ENCODE data around the gene OVAAL. TPM values are rescaled to one million over a fixed set of nuclear protein-coding genes. Genes with fewer than 3 reads are reported as not detected.
A peak's percentile ranks its signal among the peaks of the same experiment; 100 is the strongest.

The OVAAL gene
- total and polyA plus RNA-seq, 9 of the 15 experiments (the other 6 are each of a cell fraction or from before 2014, with no cell fraction given): 0.04 to 0.18 (median 0.08) TPM; not detected in 4

DNA sequence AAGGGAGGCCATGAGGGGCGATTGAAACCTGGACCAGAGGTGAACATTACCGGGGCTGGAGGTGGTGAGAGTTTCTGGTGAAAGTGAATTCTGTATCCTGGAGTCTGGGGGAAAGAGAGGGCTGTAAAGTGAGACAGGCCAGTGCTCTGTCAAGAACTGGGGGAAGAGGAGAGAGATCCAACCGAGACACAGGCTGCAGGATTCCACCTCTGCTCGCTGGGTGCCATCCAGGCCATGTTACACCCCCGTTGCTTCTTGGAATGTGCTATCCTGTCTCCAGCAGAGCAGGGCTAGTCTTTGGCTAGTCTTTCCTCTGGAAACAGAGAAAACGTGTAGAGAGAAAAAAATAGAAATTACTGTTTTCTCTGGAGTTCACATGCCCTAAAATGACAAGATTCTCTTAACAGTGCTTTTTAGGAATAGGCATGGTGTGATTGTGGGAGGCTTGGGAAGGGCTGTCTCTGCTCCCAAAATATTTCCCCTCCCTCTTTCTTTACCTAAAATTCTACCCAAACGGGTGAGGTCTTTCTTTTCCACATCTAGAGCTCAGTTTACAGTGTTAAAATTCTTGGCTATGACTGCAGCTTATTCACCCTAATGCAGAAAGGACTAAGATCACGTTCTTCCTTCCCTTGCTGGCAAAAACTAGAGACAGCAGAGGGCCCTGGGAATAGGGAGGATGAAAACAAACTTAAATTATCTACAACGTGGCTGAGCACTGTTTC lies 16.5 kb upstream of the OVAAL start:
- H3K4me1 ChIP-seq (replicated peaks in 1 of 2; ENCODE audit: control insufficient read depth in 2 of 2, insufficient read depth in 2 of 2, low read length in 2 of 2): no peaks in the 10 kb centered on the region; a peak in 1 of 5 replicates
- in situ Hi-C loops (cut with MboI) (no loop called here), intact Hi-C loops (cut with micrococcal nuclease) (no loop called here)
- H2AFZ ChIP-seq (ENCODE audit: low read depth, low read length): peak overlapping the region; percentile 82
- peak; percentile 50 for ATAC-seq
- no peak overlapping the region for H3K4me3 ChIP-seq
- no peaks in the 10 kb centered on the region for H3K9me1 ChIP-seq (ENCODE audit: control insufficient read depth, insufficient read depth, low read length)
- TF ChIP-seq, protein P1, sequence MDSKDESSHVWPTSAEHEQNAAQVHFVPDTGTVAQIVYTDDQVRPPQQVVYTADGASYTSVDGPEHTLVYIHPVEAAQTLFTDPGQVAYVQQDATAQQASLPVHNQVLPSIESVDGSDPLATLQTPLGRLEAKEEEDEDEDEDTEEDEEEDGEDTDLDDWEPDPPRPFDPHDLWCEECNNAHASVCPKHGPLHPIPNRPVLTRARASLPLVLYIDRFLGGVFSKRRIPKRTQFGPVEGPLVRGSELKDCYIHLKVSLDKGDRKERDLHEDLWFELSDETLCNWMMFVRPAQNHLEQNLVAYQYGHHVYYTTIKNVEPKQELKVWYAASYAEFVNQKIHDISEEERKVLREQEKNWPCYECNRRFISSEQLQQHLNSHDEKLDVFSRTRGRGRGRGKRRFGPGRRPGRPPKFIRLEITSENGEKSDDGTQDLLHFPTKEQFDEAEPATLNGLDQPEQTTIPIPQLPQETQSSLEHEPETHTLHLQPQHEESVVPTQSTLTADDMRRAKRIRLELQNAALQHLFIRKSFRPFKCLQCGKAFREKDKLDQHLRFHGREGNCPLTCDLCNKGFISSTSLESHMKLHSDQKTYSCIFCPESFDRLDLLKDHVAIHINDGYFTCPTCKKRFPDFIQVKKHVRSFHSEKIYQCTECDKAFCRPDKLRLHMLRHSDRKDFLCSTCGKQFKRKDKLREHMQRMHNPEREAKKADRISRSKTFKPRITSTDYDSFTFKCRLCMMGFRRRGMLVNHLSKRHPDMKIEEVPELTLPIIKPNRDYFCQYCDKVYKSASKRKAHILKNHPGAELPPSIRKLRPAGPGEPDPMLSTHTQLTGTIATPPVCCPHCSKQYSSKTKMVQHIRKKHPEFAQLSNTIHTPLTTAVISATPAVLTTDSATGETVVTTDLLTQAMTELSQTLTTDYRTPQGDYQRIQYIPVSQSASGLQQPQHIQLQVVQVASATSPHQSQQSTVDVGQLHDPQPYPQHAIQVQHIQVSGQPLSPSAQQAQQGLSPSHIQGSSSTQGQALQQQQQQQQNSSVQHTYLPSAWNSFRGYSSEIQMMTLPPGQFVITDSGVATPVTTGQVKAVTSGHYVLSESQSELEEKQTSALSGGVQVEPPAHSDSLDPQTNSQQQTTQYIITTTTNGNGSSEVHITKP (IDR thresholded peaks at IDR 0.05; ENCODE audit: partially characterized antibody): peak; percentile 65
- peak; percentile 68 for TF ChIP-seq TBP (optimal IDR thresholded peaks at IDR 0.05; ENCODE audit: low read depth, low read length)
- TF ChIP-seq, protein P2, sequence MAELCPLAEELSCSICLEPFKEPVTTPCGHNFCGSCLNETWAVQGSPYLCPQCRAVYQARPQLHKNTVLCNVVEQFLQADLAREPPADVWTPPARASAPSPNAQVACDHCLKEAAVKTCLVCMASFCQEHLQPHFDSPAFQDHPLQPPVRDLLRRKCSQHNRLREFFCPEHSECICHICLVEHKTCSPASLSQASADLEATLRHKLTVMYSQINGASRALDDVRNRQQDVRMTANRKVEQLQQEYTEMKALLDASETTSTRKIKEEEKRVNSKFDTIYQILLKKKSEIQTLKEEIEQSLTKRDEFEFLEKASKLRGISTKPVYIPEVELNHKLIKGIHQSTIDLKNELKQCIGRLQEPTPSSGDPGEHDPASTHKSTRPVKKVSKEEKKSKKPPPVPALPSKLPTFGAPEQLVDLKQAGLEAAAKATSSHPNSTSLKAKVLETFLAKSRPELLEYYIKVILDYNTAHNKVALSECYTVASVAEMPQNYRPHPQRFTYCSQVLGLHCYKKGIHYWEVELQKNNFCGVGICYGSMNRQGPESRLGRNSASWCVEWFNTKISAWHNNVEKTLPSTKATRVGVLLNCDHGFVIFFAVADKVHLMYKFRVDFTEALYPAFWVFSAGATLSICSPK (IDR thresholded peaks at IDR 0.05; ENCODE audit: borderline replicate concordance): no peak
- no peak overlapping the region for H3K4me2 ChIP-seq (ENCODE audit: insufficient read depth, low read length)
- no peaks in the 10 kb centered on the region for H4K20me1 ChIP-seq (replicated peaks; ENCODE audit: control insufficient read depth, insufficient read depth, low read length)
- no peaks in the 10 kb centered on the region for H3K36me3 ChIP-seq (ENCODE audit: control insufficient read depth, insufficient read depth, low read length)
- no peaks in the 10 kb centered on the region for H3K27me3 ChIP-seq (ENCODE audit: control insufficient read depth in 2 of 2, insufficient read depth in 2 of 2, low read length in 2 of 2)
- no peaks in the 10 kb centered on the region for H3K79me2 ChIP-seq (ENCODE audit: control insufficient read depth, insufficient read depth, low read length)
- no peaks in the 10 kb centered on the region for H3K9me3 ChIP-seq (replicated peaks; ENCODE audit: control insufficient read depth, insufficient read depth, low read depth, low read length)
- H3K27ac ChIP-seq (ENCODE audit: extremely low read depth, low read depth, low read length): no peak overlapping the region
- ChIA-PET POLR2A (interaction anchor here (0.5 kb wide), 1 partner anchor 225 kb away, joined by 3 read pairs; no protein-coding TSS in a partner anchor), CTCF (ENCODE audit: low intra/inter-chr PET ratio) (no interaction called here)
- FAIRE-seq: peak; percentile 32
- WGBS (ENCODE audit: insufficient coverage, low coverage, missing lambda C conversion rate): 46% methylated on average over 9 of the region's 9 CpGs
- H3K9ac ChIP-seq (ENCODE audit: insufficient read depth in 1 of 2, low read depth in 2 of 2, low read length in 2 of 2): peak overlapping the region in 1 of 2 experiments; percentile 47; a peak in 1 of 4 replicates
- BruUV-seq (replicated peaks): no TSS peak
- no peak for DNase-seq (ENCODE audit: extremely low read depth in 1 of 4, low spot score in 3 of 4)
